ENCODE data around the gene IFI30. TPM values are rescaled to one million over a fixed set of nuclear protein-coding genes. Genes with fewer than 3 reads are reported as not detected.

Gene IFI30
- total RNA-seq, 1 experiment from 2014 or later = 9.1 TPM

DNA sequence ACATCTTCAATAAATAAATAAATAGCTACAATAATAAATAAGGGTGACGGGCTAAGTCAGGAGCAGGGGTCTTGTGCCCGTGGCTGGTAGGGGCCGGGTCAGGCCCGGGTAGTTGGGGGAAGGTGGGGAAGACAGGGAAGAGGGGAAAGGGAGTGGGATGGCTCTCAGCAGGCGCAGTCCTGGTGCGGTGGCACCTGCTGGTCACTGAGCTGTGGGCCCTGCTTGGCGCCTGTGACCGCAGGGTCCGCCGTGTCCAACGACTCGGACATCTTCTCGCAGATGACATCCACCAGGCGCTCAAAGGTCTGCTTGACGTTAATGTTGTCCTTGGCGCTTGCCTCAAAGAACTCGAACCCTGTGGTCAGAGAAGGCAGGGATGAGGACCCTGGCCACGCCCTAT is 23.7 kb downstream of the IFI30 start:
- ChIA-PET CTCF (interaction anchor here (0.6 to 0.7 kb wide), 2 partner anchors 214 to 364 kb away, joined by 4 to 5 read pairs; no protein-coding TSS in a partner anchor), POLR2A (no interaction called here)
- H3K9me3 Mint-ChIP-seq (ENCODE audit: unreplicated experiment) = no peaks in the 10 kb centered on the region
- no peaks in the 10 kb centered on the region for H3K27me3 Mint-ChIP-seq (ENCODE audit: insufficient read depth, unreplicated experiment)
- no peak for DNase-seq (ENCODE audit: unreplicated experiment)
- H3K4me3 Mint-ChIP-seq (ENCODE audit: unreplicated experiment) = no peak overlapping the region
- TF ChIP-seq CTCF (IDR thresholded peaks at IDR 0.05; ENCODE audit: unreplicated experiment) = no peak
- intact Hi-C loops (cut with micrococcal nuclease) = no loop called here
- peaks cover 44% of the 10 kb centered on the region for H3K36me3 Mint-ChIP-seq (ENCODE audit: insufficient read depth, unreplicated experiment)
- no TSS peak for BruUV-seq (replicated peaks)
- peaks cover 12% of the 10 kb centered on the region for H3K4me1 Mint-ChIP-seq (ENCODE audit: insufficient read depth, unreplicated experiment)
- no peak overlapping the region for H3K27ac Mint-ChIP-seq (ENCODE audit: low read depth, unreplicated experiment)

GRCh38 chr19:18197941-18198340 is 24.3 kb downstream of the IFI30 start:
- BruUV-seq (replicated peaks) = no TSS peak
- peaks cover 44% of the 10 kb centered on the region for H3K36me3 Mint-ChIP-seq (ENCODE audit: insufficient read depth, unreplicated experiment)
- CTCF ChIA-PET = interaction anchor here (0.7 kb wide), 1 partner anchor 363 kb away, joined by 4 read pairs; no protein-coding TSS in a partner anchor
- no peaks in the 10 kb centered on the region for H3K27me3 Mint-ChIP-seq (ENCODE audit: insufficient read depth, unreplicated experiment)
- peaks cover 12% of the 10 kb centered on the region for H3K4me1 Mint-ChIP-seq (ENCODE audit: insufficient read depth, unreplicated experiment)
- H3K4me3 Mint-ChIP-seq (ENCODE audit: unreplicated experiment) = no peak overlapping the region
- no peak for TF ChIP-seq CTCF (IDR thresholded peaks at IDR 0.05; ENCODE audit: unreplicated experiment)
- POLR2A ChIA-PET = no interaction called here
- peak overlapping the region; percentile 3 for H3K27ac Mint-ChIP-seq (ENCODE audit: low read depth, unreplicated experiment)
- DNase-seq (ENCODE audit: unreplicated experiment) = no peak
- intact Hi-C loops (cut with micrococcal nuclease) = no loop called here
- H3K9me3 Mint-ChIP-seq (ENCODE audit: unreplicated experiment) = no peaks in the 10 kb centered on the region

- no peak overlapping the region for H3K4me3 Mint-ChIP-seq (ENCODE audit: unreplicated experiment)
- no TSS peak for BruUV-seq (replicated peaks)
- peaks cover 16% of the 10 kb centered on the region for H3K4me1 Mint-ChIP-seq (ENCODE audit: insufficient read depth, unreplicated experiment)
- peaks cover 44% of the 10 kb centered on the region for H3K36me3 Mint-ChIP-seq (ENCODE audit: insufficient read depth, unreplicated experiment)
- peak overlapping the region; percentile 3 for H3K27ac Mint-ChIP-seq (ENCODE audit: low read depth, unreplicated experiment)
- intact Hi-C loops (cut with micrococcal nuclease) = no loop called here
- ChIA-PET CTCF (no interaction called here), POLR2A (no interaction called here)
- no peak for DNase-seq (ENCODE audit: unreplicated experiment)
- no peaks in the 10 kb centered on the region for H3K27me3 Mint-ChIP-seq (ENCODE audit: insufficient read depth, unreplicated experiment)
- no peak for TF ChIP-seq CTCF (IDR thresholded peaks at IDR 0.05; ENCODE audit: unreplicated experiment)
- no peaks in the 10 kb centered on the region for H3K9me3 Mint-ChIP-seq (ENCODE audit: unreplicated experiment)
Observed at GRCh38 chr19:18198374-18198773, 24.8 kb downstream of the IFI30 start.

- H3K36me3 Mint-ChIP-seq (ENCODE audit: insufficient read depth, unreplicated experiment) = peaks cover 28% of the 10 kb centered on the region
- no peak overlapping the region for H3K27ac Mint-ChIP-seq (ENCODE audit: low read depth, unreplicated experiment)
- H3K9me3 Mint-ChIP-seq (ENCODE audit: unreplicated experiment) = no peaks in the 10 kb centered on the region
- POLR2A ChIA-PET = interaction anchor here (0.9 to 5.6 kb wide), 3 partner anchors 9 to 79 kb away, joined by 3 to 147 read pairs (median 7); partner anchors contain the start of genes JUND and MPV17L2
- CTCF ChIA-PET = interaction anchor here (0.6 to 2.0 kb wide), 3 partner anchors 9 to 50 kb away, joined by 3 to 4 read pairs (median 3); partner anchors contain the start of gene MPV17L2
- no peak for TF ChIP-seq CTCF (IDR thresholded peaks at IDR 0.05; ENCODE audit: unreplicated experiment)
- H3K27me3 Mint-ChIP-seq (ENCODE audit: insufficient read depth, unreplicated experiment) = no peaks in the 10 kb centered on the region
- no TSS peak for BruUV-seq (replicated peaks)
- peak overlapping the region; percentile 57 for H3K4me3 Mint-ChIP-seq (ENCODE audit: unreplicated experiment)
- H3K4me1 Mint-ChIP-seq (ENCODE audit: insufficient read depth, unreplicated experiment) = peaks cover 5% of the 10 kb centered on the region
- intact Hi-C loops (cut with micrococcal nuclease) = no loop called here
- no peak for DNase-seq (ENCODE audit: unreplicated experiment)
Observed at GRCh38 chr19:18202397-18202777, 28.8 kb downstream of the IFI30 start.
